Fibroblast of peridontal ligament (primary cell): ENCODE measurements around the gene ROM1.
A peak's percentile ranks its signal among the peaks of the same experiment; 100 is the strongest.
"Not testable (repeated sequence)": the region's sequence is repeated elsewhere in the genome, so short reads cannot be mapped to it uniquely, and the experiment has no call there.

Experiments used
- DNase-seq: peaks from one replicate; pipeline ENCODE4 v3.0.0-alpha.2; 2010; ENCODE audit errors: extremely low read depth

ROM1 gene, protein sequence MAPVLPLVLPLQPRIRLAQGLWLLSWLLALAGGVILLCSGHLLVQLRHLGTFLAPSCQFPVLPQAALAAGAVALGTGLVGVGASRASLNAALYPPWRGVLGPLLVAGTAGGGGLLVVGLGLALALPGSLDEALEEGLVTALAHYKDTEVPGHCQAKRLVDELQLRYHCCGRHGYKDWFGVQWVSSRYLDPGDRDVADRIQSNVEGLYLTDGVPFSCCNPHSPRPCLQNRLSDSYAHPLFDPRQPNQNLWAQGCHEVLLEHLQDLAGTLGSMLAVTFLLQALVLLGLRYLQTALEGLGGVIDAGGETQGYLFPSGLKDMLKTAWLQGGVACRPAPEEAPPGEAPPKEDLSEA

DNA sequence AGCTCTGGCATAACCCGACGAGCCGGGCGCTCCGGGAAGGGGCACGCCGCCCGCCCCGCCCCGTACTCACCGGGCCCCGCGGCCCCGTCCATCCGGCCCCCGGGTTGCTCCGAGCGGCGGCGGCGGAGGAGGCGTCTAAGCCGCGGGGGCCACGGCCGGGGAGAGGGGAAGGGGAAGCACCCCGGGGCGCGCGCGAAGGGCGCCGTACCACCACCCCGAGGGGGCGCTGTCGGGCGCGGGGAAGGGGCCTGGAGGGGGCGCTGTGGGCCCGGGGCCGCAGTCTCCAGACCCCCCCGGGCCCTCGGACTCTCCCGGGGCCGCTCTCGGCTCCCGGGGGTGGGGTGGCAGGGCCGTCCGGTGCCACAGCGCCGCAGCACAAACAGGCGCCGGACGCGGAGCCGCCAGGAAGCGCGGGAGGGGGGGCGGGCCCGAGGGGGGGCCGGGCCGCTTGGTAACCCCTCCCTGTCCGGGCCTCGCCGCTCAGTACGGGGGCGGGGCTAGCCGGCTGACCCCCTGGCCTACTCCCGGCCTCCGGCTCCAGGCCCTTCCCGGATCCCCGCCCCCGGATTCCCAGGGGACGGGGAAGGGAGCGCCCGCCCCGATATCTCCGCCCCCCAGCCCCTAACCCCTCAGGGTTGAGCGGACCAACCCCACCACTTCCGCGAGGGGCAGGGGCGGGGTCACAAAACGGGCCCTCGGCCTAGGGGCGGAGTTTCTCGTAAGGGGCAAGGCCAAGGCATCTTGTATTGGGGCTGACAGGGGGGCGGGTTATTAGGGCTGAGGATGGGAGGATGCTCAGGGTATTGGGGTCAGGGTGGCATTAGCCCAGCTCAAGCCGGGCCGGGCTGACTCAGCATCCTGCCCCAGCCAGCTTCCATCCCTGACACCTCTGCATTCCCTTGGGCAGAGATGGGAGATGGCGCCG is at the start of gene ROM1, which contains the start of gene EML3:
Gene ROM1, plus strand, starts transcription at position 892 of the 925 bp plus-strand sequence. Its CDS starts 25 bp downstream, at position 917.
Gene EML3, minus strand, starts transcription at position 410 of the 925 bp plus-strand sequence. Its CDS starts 318 bp downstream, at position 92.
- peak; percentile 75 for DNase-seq

DNA sequence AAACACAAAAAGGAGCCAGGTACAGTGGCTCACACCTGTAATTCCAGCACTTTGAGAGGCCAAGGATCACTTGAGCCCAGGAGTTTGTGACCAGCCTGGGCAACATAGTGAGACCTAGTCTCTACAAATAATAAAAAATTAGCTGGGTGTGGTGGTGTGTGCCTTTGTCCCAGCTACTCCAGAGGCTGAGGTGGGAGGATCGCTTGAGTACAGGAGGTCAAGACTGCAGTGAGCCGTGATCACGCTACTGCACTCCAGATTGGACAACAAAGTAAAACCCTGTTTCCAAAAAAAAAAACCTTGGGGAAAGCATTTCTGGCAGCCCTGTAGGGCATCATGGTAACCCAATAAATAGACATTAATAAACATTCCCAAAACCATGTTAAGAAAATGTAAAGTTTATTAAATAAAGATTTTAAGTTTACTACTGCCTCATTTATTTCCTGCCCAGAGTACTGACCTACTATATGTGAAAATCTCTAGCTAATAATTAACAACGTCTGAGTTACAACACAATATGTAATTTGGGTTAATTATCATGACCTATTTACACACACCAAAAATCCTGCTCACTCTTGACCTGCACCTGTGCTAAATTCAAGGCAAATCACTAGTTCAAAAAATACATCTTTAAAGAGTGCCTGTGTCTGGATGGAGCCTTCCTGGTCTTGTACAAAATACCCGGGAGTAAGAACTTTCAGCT is 47.8 kb upstream of the ROM1 start:
- no peak for DNase-seq

DNA sequence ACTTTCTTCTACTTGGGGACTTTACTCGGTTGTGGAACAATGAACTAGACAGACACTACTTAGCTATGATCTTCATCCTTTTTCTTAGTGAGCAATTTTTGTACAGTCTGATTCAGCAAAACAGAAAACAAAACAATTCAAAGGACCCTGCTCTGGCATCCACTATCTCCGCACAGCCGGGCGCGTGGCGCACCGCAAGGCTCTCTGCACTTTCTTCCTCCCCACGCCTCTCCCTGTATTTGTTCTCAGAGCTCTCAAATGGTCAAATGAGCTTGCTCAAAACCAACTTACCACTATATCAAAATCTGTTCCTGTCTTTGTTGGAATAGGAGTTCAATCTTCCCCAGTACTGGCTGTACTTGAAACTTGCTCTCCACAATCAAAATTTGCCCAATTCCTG is 46.8 kb upstream of the ROM1 start:
- no peak for DNase-seq

DNA sequence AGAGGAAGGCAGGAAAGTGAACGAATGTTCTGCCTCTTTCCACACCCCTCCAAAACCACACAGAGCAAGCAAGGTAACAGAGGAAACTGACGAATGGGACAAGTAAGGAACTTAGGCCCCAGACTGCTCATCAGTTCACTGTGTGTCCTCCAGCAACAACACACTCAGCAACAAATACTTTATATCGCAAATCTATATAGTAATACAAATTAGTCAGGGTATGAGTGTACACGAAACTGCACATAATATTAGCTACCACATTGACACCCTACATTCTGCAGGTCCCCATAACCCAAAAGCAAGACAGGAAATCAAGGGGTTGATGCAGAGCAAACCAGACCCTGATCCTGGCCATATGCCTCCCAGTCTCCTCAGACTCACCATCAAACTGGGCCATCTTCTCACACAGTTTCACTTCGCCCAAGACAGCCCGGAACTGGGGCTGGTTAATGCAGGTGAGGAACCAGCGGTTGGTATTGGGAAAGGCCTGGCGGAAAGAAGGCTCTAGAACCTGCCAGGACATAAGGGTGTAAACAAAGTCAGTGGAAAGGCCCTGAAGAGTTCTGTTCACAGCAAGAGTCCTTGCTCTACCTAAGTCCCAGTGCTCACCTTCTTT is 45.9 kb upstream of the ROM1 start:
- no peak for DNase-seq

DNA sequence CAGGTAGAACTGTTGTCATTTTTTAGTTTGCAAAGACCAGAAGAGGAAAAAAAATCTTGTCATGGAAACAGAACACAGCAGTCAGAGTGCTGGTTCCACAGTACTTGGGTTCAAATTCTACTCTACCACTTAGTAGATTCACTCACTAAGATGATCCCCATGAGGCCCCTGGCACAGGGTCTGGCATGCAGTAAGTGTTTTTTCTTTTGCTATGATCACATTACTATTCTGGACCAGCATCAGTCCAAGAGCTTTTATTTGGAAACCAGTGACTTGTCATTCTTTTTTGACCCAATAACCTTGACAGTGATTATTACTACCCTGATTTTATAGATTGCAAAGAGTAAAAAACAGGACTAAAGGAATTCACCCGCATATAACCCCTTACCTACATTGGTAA is 43.4 kb upstream of the ROM1 start:
- DNase-seq: no peak

DNA sequence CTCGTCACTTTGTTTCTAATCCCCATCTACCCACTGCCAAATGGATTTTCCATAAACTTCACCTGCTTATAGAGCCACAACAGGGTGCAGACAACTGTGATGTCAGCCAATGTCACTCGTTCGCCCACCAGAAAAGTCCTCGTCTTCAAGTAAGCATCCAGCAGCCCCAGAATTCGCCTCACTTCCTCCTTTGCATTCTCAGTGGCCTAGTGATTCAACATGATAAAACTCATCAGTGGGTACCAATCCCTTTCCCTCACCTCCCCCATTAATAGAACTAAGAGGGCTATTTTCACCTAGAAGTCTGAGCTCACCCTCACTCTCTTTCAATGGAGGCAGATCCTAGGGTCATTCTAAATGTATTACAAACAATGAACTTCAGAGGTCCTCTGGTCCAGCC is 42.2 kb upstream of the ROM1 start:
- DNase-seq: not testable (repeated sequence)

DNA sequence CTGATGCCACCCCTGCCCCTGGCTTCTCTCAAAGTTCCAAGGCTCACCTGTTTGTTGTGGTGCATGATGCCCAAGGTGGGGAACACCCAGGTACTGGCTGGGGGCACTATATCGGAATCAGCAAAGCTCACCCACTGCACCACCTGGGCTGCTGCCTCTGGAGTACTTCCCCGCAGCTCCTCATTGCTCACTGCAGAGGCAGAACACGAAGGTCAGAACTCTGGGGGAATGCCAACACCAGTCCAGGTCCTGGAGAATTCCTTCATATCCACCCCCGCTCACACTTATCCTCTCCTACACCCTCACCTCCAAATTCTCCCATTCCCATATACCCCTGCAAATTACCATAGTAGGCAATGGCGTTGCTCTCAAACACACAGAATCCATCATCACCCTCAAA is 41.6 kb upstream of the ROM1 start:
- DNase-seq: not testable (repeated sequence)

DNA sequence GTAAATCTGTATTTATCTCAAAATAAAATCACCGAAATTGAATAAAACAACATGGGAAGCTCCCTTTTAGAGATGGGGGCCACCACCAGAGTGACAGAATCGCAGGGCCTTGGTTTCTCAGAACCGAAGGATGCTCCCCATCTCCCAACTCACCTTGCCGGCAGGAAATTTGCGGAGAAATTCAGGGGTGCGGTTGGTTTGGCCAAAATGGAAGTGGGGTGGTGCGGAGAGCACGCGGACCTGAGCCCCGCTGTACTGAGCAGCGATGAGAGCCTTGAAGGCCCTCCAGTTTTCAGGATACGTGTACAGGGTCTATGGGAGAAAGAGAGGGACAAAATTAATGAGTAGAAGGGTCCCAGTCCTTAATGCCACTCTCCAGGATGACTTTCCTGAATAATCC is 40.6 kb upstream of the ROM1 start:
- no peak for DNase-seq

DNA sequence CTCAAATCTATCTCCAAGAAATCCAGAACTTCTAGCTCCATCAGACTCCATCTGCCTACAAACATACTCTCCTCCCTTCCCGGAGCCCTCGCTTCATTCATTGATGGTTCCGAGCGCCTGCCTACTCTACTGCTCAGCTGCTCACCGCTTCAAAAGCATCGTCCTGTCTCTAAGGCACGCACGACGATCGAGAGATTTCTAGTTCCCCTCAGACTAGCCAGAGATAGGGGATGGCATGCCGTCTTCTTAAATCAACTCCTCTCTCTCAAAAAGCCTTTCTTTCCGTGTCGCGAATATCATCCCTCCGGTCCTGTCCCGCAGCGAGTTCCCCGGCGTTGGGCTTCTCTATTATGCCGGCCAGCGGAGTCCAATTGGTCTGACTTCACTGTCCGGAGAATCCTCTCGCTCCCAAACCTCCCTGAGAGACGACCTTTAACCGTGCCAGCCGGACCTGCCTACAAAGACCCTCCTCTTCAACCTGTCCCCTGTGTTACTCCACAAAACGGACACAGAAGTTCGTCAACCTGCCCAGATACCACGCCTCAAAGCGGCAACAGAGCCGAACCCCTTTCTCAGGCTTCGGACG is 40.0 kb upstream of the ROM1 start:
- peak; percentile 22 for DNase-seq

DNA sequence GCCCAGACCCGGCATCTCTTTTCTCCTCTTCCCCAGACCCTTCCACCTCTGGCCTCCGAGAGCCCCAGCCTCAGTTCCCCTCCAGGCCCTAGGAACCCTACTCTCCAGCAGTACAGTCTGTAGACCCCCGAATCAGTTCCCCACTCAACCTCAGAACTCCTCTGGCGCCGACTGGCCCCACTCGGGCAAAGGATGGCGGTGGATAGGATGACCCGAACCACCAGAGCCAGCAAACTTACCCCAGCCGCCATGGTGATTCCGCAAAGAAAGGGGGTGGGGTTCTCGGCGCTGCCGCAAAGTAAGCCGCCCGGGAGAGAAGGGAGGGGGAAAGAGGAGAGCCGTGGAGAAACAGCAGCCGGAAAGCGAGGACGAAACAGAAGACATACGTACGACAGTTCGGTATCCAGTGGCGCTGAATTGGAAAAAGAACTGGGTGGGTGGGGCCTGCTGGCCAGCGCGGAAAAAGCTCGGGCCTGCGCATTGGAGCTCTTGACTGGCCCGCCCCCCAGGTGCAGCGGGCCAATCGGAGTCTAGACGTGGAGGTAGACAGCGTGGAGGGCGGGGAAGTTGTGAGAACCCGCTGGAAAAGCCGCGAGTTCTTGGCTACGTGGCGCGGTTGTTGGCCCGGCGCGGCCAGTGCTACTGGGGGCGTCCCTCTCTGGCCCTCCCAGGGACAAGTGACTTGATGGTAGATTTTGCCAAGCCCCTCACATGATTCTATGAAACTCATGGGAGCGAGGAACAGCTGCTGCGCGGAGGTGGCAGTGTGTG is 39.3 kb upstream of the ROM1 start, which contains the start of gene EEF1G:
Gene EEF1G, minus strand, starts transcription at position 300 of the 771 bp plus-strand sequence. Its CDS starts 49 bp downstream, at position 251.
- peak; percentile 100 for DNase-seq

DNA sequence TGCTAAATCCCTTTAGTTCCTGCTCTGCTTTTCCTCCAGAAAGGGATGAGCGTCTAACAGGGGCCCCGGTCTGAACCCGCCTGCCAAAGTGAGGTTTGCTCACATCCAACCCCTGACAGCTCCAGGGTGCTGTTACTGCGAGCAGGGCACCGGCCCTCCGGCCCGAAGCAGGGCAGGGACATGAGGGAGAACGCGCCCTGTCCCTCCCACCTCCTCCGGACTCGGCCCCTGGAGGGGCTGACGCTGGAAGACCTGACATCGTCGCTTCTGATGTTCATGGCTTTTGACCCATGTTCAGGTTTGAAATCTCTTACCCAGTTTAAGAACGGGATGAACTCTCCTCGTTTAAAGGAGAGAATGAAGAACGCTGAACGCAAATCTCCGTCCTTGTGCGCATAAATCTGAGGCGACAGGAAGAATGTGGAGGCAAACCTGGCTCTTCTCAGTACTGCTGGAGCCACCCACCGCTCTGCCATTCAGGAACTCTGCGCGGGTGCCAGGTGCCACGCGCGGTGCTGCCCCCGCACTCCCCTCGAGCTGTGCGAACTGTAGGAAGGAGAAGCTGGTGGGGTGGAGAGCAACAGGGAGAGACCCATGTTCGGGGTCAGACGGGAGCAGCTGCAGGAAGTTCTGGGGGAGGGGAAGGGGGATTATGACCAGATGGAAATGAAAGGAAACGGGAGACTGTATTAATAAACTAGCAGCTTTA is 38.5 kb upstream of the ROM1 start:
- peak; percentile 36 for DNase-seq

DNA sequence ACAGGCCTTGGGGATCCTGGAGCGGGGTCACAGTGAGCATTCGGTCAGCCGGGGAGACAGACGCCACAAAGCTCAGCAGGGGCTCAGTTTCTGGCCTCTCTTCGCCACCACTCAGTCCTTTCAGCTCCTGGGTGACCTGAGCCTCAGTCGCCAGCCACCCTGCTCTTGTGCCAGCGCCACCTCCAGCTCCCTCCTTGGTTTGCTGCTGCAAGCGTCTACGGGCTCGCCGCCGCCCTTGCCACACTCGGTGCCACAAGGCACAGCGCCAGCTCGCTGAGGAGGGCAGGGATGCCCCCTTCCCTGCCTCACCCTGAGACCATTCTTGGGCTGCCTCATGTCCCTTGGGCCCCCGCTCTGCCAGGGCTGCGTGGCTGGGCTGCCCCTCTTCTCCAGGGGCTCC is 37.9 kb upstream of the ROM1 start:
- DNase-seq: no peak

DNA sequence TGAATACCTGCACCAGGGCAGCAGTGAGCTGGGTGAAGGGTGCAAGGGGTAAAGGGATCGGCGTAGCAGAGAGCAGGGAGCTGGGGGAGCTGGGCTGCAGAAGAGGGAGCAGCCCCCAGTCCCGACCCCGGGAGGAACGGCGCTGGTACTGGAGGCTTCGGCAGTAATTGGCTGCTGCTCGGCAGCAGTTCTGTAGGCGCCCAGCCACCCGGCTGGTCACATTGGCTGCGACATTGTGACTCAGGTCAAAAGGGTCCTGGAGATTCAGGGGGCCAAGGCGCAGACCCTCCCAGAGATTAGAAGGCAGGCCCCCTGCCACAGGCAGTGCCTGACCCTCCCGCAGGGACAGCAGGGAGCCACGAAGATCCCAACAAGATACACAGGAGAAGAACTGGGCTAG is 37.2 kb upstream of the ROM1 start:
- DNase-seq: no peak

DNA sequence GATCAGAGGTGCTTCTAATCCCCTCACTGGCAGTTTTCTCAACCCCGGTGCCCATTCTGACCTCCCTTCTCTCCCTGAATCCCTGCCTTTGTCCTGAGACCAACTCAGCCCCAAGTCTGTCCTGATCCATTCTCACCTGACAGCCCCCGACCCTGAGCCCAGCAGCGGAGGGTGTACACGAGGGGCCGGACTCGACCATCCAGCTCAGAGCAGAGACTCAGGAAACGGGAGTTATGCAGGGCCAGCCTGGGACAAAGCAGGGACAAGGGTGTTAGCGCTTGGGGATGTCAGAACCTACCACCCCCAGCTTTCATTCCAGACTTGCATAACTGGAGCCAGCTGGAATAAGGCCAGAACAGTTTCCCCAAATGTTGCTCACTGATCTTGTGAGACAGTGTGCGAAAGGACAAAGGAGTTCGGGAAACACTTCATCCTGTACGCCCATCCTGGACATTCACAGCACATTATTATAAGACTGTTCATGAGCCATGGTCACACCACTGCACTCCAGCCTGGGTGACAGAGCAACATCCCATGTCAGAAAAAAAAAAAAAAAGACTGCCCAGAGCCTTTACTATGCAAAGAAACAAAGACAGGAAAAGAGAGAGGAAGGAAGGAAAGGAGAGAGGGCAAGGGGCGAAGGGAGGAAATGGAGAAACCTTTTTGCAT is 35.9 kb upstream of the ROM1 start:
- DNase-seq: no peak

DNA sequence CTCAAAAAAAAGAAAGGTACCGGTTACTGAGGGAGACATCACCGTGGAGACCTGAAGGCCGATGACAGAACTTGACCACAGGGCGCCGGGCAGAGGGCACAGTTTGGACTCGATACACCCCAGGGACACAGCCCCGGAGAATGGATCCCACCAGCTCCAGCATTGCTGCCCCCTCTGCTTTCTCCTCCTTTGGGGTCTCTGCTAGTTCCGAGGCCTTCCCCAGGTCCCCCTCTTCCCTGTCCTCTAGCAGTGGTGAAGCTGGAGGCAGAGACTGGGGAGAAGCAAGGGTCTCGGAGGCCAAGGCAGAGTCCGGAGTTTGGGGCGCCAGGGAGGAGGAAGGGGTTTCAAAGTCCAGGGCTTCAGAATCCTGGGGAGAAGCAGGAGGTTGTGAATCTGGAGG is 34.5 kb upstream of the ROM1 start:
- DNase-seq: no peak

DNA sequence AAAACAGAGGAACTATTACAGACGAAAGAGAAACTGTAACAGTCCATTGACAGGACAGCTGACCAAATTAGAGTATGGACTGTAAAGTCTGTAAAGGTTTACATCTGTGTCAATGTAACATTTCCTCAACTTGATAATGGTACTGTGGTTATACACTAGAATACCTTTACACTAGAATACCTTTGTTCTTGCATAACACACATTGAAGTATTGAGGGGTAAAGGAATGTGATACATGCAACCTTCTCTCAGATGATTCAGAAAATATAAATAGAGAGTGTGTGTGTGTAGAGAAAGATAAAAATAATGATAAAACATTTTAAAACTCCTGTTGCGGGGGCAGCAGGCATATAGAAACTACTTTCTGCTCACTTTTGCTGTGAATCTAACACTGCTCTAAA is 33.8 kb upstream of the ROM1 start:
- no peak for DNase-seq

DNA sequence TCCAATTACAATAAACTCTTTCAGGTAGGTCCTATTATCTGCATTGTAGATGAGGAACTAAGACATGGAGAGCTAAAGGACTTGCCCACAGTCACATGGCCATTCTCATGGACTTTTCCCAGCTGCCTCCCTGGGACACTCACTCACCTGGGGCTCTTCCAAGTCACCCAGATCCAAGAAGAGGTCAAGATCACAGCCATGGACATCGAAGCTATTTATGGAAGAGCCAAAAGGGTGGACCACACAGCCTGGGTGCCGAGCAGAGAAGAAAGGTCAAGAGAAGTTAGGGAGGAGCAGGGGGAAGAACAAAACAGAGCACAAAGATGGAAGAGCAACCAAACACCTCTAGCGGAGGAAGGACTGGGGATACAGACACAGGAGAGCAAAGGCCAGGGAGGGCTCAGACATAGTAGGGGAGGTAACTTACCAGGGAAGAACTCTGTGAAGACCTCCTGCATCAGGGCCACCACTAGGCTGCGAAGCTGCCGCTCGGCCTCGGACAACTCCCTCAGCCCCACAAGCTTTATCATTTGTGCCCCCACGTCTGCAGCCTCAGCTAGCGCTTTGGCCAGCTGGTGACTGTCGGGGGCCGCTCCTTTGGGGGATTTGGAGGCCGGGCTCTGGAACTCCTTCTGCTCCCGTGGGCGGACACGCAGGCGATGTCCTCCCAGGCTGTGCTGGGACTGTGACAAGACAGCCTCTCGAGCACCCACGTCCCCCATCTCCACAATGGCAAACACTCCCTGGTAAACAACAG is 31.9 kb upstream of the ROM1 start:
- DNase-seq: no peak

DNA sequence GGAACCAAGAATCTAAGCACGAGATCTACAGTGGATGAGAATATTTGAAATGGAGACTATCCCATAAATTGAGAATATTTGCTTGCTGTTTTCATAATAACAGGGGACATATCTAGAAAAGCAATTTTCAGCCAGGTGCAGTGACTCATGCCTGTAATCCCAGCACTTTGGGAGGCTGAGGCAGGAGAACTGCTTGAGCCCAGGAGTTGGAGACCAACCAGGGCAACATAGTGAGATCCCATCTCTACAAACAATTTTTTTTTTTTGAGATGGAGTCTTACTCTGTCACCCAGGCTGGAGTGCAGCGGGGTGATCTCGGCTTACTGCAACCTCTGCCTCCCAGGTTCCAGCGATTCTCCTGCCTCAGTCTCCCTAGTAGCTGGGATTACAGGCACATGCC is 31.3 kb upstream of the ROM1 start:
- not testable (repeated sequence) for DNase-seq
